BLaER1 (cell line): Measurements from ENCODE around the gene OSBP2.
"Not testable (repeated sequence)": the region's sequence is repeated elsewhere in the genome, so short reads cannot be mapped to it uniquely, and the experiment has no call there.

Experiments used
- H3K27ac ChIP-seq: shearing (Covaris generic); formaldehyde crosslinking; 2 replicates; pipeline ENCODE4 v1.8.1; 2022
- H3K27me3 ChIP-seq: shearing (Covaris generic); formaldehyde crosslinking; 2 replicates; pipeline ENCODE4 v1.8.1; 2022
- H3K36me3 ChIP-seq: shearing (Covaris generic); formaldehyde crosslinking; 2 replicates; pipeline ENCODE4 v1.8.1; 2022
- H3K4me1 ChIP-seq: shearing (Covaris generic); formaldehyde crosslinking; 2 replicates; pipeline ENCODE4 v1.8.1; 2022
- H3K4me2 ChIP-seq: shearing (Covaris generic); formaldehyde crosslinking; 2 replicates; pipeline ENCODE4 v1.8.1; 2022
- H3K4me3 ChIP-seq: shearing (Covaris generic); formaldehyde crosslinking; 2 replicates; pipeline ENCODE4 v1.8.1; 2022
- H3K9ac ChIP-seq: shearing (Covaris generic); formaldehyde crosslinking; 2 replicates; pipeline ENCODE4 v1.8.1; 2022
- H3K9me3 ChIP-seq: shearing (Covaris generic); formaldehyde crosslinking; 2 replicates; pipeline ENCODE4 v1.8.1; 2022
- H4K20me1 ChIP-seq: shearing (Covaris generic); formaldehyde crosslinking; 2 replicates; pipeline ENCODE4 v1.8.1; 2022
- Cebpa-rat ChIP-seq: shearing (Covaris generic); IDR thresholded peaks from 2 replicates; pipeline ENCODE4 v1.8.1; 2022

OSBP2 gene

GRCh38 chr22:30701872-30702271, 7.2 kb downstream of the OSBP2 start:
- no peak for TF ChIP-seq Cebpa-rat
- Histone ChIP-seq H3K9me3 (no peaks in the 10 kb centered on the region), H3K4me3 (no peak overlapping the region), H3K27ac (no peak overlapping the region), H3K4me2 (no peak overlapping the region), H3K36me3 (no peaks in the 10 kb centered on the region), H3K27me3 (no peaks in the 10 kb centered on the region), H3K4me1 (peaks cover 9% of the 10 kb centered on the region), H4K20me1 (no peaks in the 10 kb centered on the region), H3K9ac (no peak overlapping the region)

GRCh38 chr22:30702856-30703255, 8.2 kb downstream of the OSBP2 start:
- H3K4me1 ChIP-seq = peaks cover 9% of the 10 kb centered on the region

GRCh38 chr22:30704978-30705377, 10.3 kb downstream of the OSBP2 start:
- no peak overlapping the region for H3K27ac ChIP-seq
- no peaks in the 10 kb centered on the region for H3K36me3 ChIP-seq
- H3K27me3 ChIP-seq = no peaks in the 10 kb centered on the region
- no peaks in the 10 kb centered on the region for H3K9me3 ChIP-seq
- no peak overlapping the region for H3K9ac ChIP-seq
- H4K20me1 ChIP-seq = no peaks in the 10 kb centered on the region
- peaks cover 9% of the 10 kb centered on the region for H3K4me1 ChIP-seq
- TF ChIP-seq Cebpa-rat = no peak
- no peak overlapping the region for H3K4me2 ChIP-seq
- H3K4me3 ChIP-seq = no peak overlapping the region

More at GRCh38 chr22:30702856-30703255, 8.2 kb downstream of the OSBP2 start:
- H4K20me1 ChIP-seq = no peaks in the 10 kb centered on the region
- TF ChIP-seq Cebpa-rat = no peak
- no peak overlapping the region for H3K9ac ChIP-seq
- no peak overlapping the region for H3K4me3 ChIP-seq
- H3K27ac ChIP-seq = no peak overlapping the region
- no peaks in the 10 kb centered on the region for H3K27me3 ChIP-seq
- no peak overlapping the region for H3K4me2 ChIP-seq
- no peaks in the 10 kb centered on the region for H3K36me3 ChIP-seq
- no peaks in the 10 kb centered on the region for H3K9me3 ChIP-seq

- H3K4me1 ChIP-seq = peaks cover 9% of the 10 kb centered on the region
Measured at GRCh38 chr22:30705710-30706651, 11.3 kb downstream of the OSBP2 start.

GRCh38 chr22:30709980-30710379, 15.3 kb downstream of the OSBP2 start:
- H3K36me3 ChIP-seq, H3K9me3 ChIP-seq, H3K4me2 ChIP-seq, H3K4me1 ChIP-seq, H3K27me3 ChIP-seq, H3K27ac ChIP-seq, H4K20me1 ChIP-seq, H3K4me3 ChIP-seq, H3K9ac ChIP-seq: not testable (repeated sequence)

More at GRCh38 chr22:30705710-30706651, 11.3 kb downstream of the OSBP2 start:
- Histone ChIP-seq H3K9ac (0 out of 2 replicates have a peak overlapping the region, but pooled peaks have one; percentile 35), H3K4me2 (0 out of 2 replicates have a peak overlapping the region, but pooled peaks have one; percentile 1), H3K27me3 (no peaks in the 10 kb centered on the region), H3K9me3 (no peaks in the 10 kb centered on the region), H3K27ac (no peak overlapping the region), H3K4me3 (no peak overlapping the region), H4K20me1 (no peaks in the 10 kb centered on the region), H3K36me3 (no peaks in the 10 kb centered on the region)
- no peak for TF ChIP-seq Cebpa-rat

GRCh38 chr22:30712094-30712493, 17.4 kb downstream of the OSBP2 start:
- no peaks in the 10 kb centered on the region for H3K36me3 ChIP-seq
- H3K4me3 ChIP-seq = no peak overlapping the region
- no peak overlapping the region for H3K9ac ChIP-seq
- no peaks in the 10 kb centered on the region for H3K4me1 ChIP-seq
- H3K4me2 ChIP-seq = no peak overlapping the region
- no peak overlapping the region for H3K27ac ChIP-seq
- no peaks in the 10 kb centered on the region for H3K9me3 ChIP-seq
- no peak for TF ChIP-seq Cebpa-rat
- no peaks in the 10 kb centered on the region for H4K20me1 ChIP-seq
- no peaks in the 10 kb centered on the region for H3K27me3 ChIP-seq

- H3K4me2 ChIP-seq = no peak overlapping the region
- H3K27me3 ChIP-seq = no peaks in the 10 kb centered on the region
- H3K9me3 ChIP-seq = no peaks in the 10 kb centered on the region
- H3K4me3 ChIP-seq = no peak overlapping the region
- TF ChIP-seq Cebpa-rat = no peak
- H4K20me1 ChIP-seq = no peaks in the 10 kb centered on the region
- H3K27ac ChIP-seq = no peak overlapping the region
- no peaks in the 10 kb centered on the region for H3K36me3 ChIP-seq
- H3K9ac ChIP-seq = no peak overlapping the region
- no peaks in the 10 kb centered on the region for H3K4me1 ChIP-seq
Measured at GRCh38 chr22:30714062-30714461, 19.4 kb downstream of the OSBP2 start.

DNA sequence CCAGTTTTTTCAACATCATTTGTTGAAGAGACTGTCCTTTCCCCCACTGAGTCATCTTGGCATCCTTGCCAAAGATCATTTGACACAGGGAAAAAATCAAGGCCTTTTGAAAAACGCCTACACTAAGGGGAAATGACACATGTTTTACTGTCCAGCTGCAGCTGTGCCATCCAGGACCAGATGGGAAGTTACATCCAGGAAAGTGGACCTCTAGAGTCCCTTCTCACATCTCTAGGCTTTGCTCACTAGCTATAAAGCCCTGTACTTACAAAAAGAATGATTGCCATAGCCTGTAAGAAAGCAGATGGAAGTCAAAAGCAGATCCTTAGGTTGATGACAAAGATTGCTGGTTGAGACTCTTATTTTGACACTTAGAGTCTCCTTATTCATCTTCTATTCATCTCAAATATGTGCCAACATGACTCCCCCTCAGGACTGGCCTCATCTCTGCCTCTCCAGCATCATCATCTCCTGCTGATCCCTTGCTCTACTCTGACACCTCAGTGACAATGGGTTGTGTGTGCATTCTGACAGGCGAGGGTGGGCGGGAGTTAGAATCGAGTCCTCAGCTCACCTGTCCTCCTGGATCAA, 22.8 kb downstream of the OSBP2 start:
- Histone ChIP-seq H3K9ac (no peak overlapping the region), H4K20me1 (no peaks in the 10 kb centered on the region), H3K9me3 (no peaks in the 10 kb centered on the region), H3K27ac (no peak overlapping the region), H3K36me3 (no peaks in the 10 kb centered on the region), H3K27me3 (no peaks in the 10 kb centered on the region), H3K4me2 (no peak overlapping the region), H3K4me1 (no peaks in the 10 kb centered on the region), H3K4me3 (no peak overlapping the region)
- no peak for TF ChIP-seq Cebpa-rat

DNA sequence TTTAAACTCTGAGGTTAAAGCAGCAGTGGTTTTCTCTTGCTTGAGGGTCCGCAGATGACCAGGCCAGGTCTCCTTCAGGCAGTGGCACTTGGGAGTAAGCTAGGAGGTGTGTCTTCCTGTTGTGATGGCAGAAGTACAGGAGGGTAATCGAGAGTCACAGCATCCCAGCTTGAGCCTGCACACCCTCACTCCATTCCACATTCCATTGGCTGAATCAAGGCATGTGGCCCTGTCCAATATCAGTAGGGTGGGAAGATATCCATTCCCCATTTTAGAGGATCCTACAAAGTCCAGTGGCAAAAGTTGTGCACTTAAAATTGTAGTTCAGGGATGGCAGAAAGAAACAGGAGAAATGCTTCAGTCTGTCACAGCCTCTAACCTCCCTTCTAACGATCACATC, 23.3 kb downstream of the OSBP2 start:
- no peaks in the 10 kb centered on the region for H4K20me1 ChIP-seq
- H3K4me2 ChIP-seq = no peak overlapping the region
- H3K27ac ChIP-seq = no peak overlapping the region
- no peak for TF ChIP-seq Cebpa-rat
- H3K36me3 ChIP-seq = no peaks in the 10 kb centered on the region
- no peaks in the 10 kb centered on the region for H3K9me3 ChIP-seq
- H3K4me1 ChIP-seq = no peaks in the 10 kb centered on the region
- H3K27me3 ChIP-seq = no peaks in the 10 kb centered on the region
- no peak overlapping the region for H3K9ac ChIP-seq
- no peak overlapping the region for H3K4me3 ChIP-seq

DNA sequence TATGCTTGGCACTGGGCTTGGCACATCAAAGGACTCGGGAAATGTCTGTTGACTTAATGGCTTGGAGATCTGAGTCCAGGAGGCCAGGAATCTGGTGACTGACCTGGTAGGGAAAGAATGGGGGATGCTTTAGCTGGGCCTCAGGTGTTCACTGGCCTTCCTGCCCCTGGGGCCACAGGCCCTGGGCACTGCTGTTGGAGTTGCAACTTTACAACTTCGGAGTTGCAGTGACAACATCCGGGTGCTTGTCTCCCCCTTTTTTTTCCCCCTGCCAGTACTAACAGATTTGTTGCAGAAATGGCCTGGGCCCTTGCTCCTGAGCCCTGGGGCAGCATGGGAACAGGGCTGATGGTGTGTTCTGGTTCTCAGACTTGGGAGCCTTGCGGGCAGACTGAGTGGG, 23.8 kb downstream of the OSBP2 start:
- no peak for TF ChIP-seq Cebpa-rat
- H4K20me1 ChIP-seq = no peaks in the 10 kb centered on the region

More for the DNA sequence above, 23.8 kb downstream of the OSBP2 start:
- no peak overlapping the region for H3K4me2 ChIP-seq
- no peaks in the 10 kb centered on the region for H3K9me3 ChIP-seq
- no peaks in the 10 kb centered on the region for H3K27me3 ChIP-seq
- H3K27ac ChIP-seq = no peak overlapping the region
- H3K36me3 ChIP-seq = no peaks in the 10 kb centered on the region
- no peaks in the 10 kb centered on the region for H3K4me1 ChIP-seq
- H3K4me3 ChIP-seq = no peak overlapping the region
- H3K9ac ChIP-seq = no peak overlapping the region
